GM12801 (cell line): ENCODE data around the gene FAIM2.

ENCODE experiments used
- TF ChIP-seq, protein P1 (sequence below): IDR thresholded peaks from one replicate; pipeline ENCODE4 v1.5.1; 2011; ENCODE audit warnings: control low read depth; ENCODE audit not compliant: insufficient read length; ENCODE audit errors: extremely low read depth

Gene FAIM2

DNA sequence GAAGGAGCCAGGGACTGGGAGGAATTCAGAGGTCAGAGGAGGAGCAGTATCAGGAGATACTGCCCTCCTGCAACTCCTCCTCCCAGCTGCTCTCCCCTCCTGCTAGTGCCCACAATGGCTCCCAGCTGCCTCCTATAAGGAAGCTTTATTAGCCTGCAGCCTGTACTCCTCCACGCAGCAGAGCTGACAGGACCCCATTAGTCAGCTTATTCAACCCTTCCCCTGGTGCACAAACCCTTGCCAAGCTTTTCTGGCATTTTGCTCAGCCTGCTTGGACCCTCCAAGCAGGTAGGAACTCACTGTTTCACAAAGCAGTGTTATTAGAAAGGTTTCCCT is 39.9 kb upstream of the FAIM2 start:
- TF ChIP-seq, protein P1, sequence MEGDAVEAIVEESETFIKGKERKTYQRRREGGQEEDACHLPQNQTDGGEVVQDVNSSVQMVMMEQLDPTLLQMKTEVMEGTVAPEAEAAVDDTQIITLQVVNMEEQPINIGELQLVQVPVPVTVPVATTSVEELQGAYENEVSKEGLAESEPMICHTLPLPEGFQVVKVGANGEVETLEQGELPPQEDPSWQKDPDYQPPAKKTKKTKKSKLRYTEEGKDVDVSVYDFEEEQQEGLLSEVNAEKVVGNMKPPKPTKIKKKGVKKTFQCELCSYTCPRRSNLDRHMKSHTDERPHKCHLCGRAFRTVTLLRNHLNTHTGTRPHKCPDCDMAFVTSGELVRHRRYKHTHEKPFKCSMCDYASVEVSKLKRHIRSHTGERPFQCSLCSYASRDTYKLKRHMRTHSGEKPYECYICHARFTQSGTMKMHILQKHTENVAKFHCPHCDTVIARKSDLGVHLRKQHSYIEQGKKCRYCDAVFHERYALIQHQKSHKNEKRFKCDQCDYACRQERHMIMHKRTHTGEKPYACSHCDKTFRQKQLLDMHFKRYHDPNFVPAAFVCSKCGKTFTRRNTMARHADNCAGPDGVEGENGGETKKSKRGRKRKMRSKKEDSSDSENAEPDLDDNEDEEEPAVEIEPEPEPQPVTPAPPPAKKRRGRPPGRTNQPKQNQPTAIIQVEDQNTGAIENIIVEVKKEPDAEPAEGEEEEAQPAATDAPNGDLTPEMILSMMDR: no peak

DNA sequence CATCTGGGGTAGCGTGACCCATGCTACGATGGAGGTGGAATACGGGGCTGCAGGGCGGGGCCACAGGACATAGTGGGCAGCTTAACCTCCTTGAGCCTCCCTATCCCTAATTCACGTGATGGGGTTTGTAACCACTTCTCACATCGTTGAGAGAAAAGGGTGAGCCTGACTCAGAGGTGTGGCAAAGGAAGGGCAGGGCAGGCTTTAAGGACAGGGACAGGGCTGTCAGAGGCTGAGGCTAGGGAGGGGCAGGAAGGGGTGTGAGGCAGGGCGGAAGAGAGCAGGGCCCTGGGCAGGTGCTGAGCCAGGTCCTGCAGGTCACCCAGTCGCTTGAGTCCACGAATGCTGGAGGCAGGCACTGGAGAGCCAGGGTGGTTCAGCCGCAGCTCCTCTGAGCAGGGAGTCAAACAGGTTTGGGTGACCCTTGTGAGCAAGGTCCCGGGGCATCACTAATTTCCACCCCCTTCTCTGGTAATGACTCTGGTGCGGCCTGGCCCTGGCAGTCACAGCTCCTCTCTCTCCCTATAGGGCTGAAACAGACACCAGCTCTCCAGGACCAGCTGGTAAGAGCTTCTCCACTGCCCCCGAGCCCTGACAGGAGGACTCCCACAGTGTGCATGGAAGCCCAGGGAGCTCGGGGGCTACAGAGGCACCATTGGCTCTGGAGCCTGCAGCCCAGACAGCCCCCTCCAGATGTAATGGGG is 39.4 kb upstream of the FAIM2 start:
- TF ChIP-seq, protein P1: no peak

DNA sequence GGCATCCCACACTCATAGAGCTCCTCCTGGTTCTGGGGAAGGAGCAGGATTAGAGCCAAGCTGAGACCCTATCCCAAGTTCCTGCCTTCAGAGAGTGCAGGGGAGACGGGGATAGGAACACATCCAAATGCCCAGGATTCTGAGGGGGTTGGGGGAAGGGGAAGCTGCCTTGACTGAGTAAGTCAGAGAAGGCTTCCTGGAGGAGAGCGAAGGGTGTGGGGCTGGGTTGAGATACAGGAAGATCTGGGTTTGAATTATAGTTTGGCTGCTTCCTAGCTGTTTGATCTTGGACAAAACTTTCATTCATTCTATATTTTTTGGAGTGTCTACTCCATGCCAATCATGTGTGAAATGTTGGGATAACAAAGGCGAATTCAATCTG is 38.8 kb upstream of the FAIM2 start:
- TF ChIP-seq, protein P1: no peak

DNA sequence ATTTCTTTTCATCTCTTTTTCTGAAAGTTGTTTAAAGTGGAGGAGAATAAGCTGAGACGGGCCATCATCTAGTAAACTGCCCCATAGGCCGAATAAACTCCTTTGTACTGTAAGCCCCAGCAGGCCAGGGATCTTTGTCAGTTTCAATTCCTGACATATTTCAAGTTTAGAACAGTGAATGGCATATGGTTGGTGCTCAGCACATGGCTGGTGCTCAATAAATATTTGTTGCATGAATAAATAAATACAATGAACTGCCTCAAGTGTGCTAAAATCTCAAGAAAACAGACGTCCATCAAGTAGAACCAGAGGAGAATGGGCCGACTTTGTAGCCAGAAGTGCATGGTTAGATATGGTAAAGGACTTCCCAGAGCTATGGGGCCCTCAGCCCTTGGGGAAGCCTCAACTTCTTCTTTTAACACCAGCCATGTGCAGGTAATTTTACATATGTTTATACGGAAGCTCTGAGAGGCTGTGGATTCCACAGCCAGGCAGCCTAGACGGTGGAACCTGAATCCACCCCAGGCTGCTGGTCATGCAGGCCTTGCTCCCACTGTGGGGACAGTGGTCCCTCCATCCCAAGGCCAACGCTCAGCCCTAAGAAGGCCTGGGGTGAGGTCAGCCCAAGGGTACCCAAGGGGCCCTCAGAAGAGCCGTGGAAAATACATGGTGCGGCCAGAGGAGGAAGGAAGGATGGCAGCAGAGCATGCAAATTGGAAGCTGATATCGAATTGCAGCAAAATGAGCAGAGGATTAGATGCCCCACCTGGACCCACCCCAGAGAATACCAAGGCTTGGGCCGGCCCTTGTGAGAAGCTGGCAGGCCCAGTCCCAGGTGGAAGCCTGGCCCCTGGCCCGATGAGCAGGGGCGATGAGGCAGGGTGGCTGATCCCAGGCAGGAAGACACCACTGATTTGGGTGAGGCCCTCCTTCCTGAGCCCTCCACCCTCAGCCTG is 38.1 kb upstream of the FAIM2 start:
- TF ChIP-seq, protein P1: no peak

DNA sequence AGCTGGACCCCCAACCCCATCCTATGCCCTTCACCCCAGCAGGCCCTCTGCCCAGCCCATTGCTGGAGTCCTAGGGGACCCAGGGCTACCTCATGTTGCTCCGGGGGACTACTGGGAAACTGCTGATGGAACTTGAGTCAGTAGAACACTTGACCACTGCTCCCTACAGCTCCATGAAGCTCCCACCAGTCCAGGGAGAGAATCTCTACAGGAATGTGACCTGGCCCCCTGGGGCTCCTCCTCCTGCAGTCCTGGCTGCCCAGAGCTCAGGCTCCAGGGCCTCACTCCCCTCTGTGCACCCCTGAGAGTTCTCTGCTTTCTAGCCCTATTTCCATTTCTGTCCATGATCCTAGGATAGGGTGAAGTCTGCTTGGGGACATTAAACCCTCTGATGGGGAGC is 36.0 kb upstream of the FAIM2 start:
- TF ChIP-seq, protein P1: no peak

DNA sequence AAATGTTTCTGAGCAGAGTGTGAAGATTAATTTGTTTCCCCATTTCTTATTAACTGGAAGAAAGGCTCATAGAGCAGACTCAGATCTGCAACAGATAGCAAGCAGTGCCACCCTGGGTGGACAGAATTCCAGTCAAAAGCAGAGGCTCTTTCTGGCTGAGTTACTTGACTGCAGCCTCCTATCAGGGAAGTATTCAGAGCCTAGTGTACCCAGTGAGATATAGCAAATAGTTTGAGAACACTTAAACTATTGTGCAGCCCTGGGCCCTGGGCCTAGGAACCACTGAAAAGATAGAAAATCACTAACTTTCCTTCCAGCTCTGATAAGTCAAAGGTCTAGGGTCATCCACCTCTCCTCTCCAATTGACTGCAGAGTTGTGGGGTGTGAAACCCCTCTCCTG is 35.6 kb upstream of the FAIM2 start:
- TF ChIP-seq, protein P1: no peak

DNA sequence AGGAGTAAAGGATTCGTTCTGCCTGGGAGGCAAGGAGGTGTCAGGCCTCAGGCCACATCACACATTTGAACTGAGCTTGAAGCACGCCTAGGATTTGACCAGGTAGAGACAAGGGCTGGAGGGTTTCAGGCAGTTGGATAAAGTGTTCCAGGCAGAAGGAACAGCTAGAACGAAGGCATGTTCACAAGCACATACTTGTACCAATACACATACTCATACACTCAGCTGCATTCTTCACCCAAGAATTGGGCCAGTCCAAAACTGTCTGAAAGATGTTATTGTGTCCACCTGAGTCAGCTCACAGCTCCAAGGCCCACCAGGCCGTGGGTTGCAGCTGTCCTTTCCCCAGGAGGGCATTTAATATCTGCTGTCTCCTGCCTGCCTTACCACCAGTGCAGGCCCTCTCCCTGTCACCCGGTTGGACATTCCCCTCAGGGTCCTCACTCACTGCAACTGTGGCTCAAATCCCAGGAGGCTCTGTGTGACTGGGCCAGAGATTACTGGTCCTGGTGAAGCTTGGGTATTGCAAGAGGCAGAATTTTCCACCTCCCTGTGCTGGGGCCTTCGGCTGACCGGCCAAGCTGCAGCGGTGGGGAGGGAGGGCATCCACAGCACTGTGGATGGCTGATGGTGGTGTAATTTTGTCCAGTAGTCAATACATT is 34.1 kb upstream of the FAIM2 start:
- TF ChIP-seq, protein P1: no peak
